NCI-H1930 (cell line): ENCODE results near the gene FKBP1C.
"Not testable (repeated sequence)": the region's sequence is repeated elsewhere in the genome, so short reads cannot be mapped to it uniquely, and the experiment has no call there.

ENCODE experiments used
- DNase-seq, 2 experiments: peaks; one replicate each; lab custom pipeline; 2025; lab: John Stamatoyannopoulos, UW

The FKBP1C gene

GRCh38 chr6:63211343-63211742 lies at the start of gene FKBP1C:
FKBP1C (plus strand) TSS chr6:63211469.
- not testable (repeated sequence) for DNase-seq

DNA sequence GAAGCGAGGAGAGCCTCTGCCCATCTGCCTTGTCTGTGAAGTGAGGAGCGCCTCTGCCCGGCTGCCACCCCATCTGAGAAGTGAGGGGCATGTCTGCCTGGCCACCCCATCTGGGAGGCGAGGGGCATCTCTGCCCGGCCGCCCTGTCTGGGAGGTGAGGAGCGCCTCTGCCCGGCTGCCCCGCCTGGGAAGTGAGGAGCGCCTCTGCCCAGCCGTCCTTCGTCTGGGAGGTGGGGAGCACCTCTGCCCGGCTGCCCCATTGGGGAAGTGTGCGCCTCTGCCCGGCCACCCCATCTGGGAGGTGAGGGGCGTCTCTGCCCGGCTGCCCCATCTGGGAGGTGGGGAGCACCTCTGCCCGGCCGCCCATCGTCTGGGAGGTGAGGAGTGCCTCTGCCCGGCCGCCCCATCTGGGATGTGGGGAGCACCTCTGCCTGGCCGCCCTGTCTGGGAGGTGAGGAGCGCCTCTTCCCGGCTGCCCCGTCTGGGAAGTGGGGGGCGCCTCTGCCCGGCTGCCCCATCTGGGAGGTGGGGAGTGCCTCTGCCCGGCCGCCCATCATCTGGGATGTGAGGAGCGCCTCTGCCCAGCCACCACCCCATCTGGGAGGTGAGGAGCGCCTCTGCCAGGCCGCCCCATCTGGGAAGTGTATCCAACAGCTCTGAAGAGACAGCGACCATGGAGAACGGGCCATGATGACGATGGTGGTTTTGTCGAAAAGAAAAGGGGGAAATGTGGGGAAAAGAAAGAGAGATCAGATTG lies 47.0 kb upstream of the FKBP1C start:
- DNase-seq, result not testable (repeated sequence)

GRCh38 chr6:63174173-63174572 lies 37.1 kb upstream of the FKBP1C start:
- no peak for DNase-seq

GRCh38 chr6:63176181-63176580 lies 35.1 kb upstream of the FKBP1C start:
- no peak for DNase-seq

- no peak for DNase-seq
These were observed 30.9 kb upstream of the FKBP1C start for GRCh38 chr6:63180367-63180766.

GRCh38 chr6:63186970-63187369 lies 24.3 kb upstream of the FKBP1C start:
- DNase-seq, result no peak

DNA sequence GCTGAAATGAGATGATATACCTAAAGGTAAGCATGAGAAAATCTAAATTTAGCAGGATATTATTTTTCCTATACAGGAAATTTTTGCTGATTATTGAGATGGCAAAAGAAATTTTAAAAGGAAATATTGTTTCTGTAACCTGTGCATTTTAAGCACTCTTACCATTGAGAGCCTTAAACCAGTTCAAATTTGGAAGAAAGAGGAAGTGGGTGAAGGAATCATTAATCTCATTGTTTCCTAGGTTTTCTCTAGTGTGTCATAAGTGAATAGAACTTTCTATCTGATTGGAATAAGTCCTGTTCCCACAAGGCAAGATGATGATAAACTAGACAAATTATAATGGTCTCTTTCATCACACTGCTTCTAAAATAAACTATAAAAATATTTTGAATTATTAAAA lies 22.4 kb upstream of the FKBP1C start:
- DNase-seq, result no peak

GRCh38 chr6:63193324-63193723 lies 17.9 kb upstream of the FKBP1C start:
- no peak for DNase-seq

DNA sequence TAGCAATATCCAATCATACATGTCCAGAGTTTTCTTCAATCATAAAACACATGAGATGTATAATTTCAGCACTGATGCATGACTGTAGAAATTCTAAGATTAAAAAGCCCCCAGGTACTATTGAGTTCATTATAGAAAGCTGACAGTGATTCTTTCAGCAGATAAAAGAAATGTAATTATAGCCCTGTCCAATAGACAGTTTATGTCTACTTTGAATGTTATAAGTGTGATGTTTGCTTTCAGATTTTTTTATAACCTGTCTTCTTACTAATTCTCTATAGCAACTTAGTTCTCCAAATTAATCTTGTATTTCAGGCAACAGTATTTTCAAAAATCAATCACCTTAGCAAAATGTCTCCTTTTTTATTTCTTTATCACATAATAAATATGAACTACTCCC lies 13.5 kb upstream of the FKBP1C start:
- no peak for DNase-seq

DNA sequence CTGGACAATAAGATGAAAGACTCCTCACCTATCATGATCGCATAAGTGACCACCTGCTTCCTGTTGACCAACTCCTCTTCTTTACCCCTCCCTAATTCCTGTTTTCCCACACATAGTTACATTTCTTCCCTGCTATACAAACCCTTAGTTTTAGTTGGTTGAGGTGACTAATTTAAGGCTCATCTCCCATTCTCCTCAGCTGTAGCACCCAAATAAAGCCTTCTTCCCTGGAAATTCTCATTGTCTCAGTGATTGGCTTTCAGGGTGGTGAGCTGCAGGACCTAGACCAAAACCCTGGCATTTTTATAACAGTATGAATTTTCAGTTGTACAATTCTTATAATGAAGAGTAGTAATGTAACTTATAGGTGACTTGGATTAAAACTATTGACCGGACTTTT lies 2.1 kb downstream of the FKBP1C start:
- no peak for DNase-seq

GRCh38 chr6:63214816-63215215 lies 3.5 kb downstream of the FKBP1C start:
- no peak for DNase-seq

- DNase-seq, result no peak
These were observed 12.9 kb downstream of the FKBP1C start for GRCh38 chr6:63224179-63224578.

GRCh38 chr6:63225987-63226386 lies 14.7 kb downstream of the FKBP1C start:
- DNase-seq, result not testable (repeated sequence)

DNA sequence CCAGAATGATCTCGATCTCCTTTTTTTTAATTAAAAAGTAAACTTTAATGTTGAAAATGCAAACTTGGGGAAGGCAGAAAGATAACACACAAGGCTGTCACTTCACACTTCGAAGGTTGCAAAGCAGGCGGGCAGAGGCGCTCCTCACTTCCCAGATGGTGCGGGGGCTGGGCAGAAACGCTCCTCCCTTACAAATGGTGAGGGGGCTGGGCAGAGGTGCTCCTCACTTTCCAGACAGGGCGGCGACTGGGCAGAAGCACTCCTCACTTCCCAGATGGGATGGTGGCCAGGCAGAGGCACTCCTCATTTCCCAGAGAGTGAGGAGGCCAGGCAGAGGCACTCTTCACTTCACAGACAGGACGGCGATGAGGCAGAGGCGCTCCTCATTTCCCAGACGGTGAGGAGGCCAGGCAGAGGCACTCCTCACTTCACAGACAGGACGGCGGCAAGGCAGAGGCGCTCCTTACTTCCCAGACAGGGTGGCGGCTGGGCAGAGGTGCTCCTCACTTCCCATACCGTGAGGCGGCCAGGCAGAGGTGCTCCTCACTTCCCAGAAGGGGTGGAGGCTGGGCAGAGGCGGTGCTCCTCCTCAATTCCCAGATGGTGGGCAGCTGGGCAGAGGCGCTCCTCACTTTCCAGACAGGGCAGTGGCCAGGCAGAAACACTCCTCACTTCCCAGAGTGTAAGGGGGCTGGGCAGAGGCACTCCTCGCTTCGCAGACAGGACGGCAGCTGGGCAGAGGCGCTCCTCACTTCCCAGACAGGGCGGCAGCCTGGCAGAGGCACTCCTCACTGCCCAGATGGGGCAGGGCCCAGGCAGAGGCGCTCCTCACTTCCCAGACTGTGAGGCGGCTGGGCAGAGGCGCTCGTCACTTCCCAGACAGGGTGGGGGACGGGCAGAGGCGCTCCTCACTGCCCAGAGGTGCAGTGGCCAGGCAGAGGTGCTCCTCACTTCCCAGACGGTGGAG lies 16.9 kb downstream of the FKBP1C start:
- DNase-seq, result not testable (repeated sequence)

DNA sequence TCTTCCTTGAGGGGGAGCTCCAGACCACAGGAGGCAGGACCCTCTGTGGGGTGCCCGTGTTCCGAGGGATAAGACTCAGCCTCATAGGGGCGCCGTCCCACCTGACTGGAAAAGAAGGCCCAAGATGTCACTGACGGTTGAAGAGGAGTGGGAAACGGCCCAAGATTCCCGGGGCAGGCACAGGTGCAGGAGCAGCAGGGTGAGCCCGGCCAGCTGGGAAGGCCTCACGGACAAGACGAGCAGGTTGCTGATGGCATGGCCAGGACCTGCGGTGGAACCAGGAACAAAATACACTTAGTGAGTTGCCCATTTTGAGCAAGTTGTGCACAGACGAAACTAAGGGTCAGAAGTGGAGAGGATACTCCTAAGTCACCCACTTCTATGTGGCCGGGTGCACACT lies 18.8 kb downstream of the FKBP1C start:
- not testable (repeated sequence) for DNase-seq

GRCh38 chr6:63230511-63230910 lies 19.2 kb downstream of the FKBP1C start:
- not testable (repeated sequence) for DNase-seq

- no peak for DNase-seq
These were observed 25.1 kb downstream of the FKBP1C start for GRCh38 chr6:63236398-63236817.

GRCh38 chr6:63245420-63245819 lies 34.2 kb downstream of the FKBP1C start:
- DNase-seq, result no peak

DNA sequence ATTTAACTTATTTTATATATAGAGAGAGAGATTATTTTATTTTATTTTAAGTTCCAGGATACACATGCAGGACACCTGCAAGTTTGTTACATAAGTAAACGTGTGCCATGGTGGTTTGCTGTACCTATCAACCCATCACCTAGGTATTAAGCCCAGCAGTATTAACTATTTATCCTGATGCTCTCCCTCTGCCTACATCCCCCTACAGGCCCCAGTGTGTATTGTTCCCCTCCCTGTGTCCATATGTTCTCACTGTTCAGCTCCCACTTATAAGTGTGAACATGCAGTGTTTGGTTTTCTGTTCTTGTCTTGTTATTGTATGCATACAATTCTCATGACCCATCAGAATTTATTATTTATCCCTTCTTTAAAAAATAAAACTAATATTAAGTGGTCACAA lies 34.6 kb downstream of the FKBP1C start:
- DNase-seq, result no peak

DNA sequence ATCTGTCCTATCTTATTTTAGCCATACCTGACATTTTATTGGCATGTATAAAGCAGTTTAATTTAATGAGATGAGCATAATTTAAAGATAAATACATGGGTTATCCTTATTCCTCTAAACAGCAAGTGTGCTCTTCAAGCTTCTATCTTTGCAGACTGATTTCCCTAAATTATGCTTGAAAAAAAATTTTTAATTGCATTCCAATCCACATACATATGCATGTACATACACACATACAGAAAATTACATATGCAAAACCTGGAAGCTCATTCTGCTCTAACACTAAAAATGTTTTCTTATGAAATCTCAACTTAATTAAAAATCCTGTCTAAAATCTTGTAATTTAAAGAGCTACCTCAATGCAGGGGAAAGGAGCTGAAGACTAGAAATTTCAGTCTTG lies 35.3 kb downstream of the FKBP1C start:
- no peak for DNase-seq

DNA sequence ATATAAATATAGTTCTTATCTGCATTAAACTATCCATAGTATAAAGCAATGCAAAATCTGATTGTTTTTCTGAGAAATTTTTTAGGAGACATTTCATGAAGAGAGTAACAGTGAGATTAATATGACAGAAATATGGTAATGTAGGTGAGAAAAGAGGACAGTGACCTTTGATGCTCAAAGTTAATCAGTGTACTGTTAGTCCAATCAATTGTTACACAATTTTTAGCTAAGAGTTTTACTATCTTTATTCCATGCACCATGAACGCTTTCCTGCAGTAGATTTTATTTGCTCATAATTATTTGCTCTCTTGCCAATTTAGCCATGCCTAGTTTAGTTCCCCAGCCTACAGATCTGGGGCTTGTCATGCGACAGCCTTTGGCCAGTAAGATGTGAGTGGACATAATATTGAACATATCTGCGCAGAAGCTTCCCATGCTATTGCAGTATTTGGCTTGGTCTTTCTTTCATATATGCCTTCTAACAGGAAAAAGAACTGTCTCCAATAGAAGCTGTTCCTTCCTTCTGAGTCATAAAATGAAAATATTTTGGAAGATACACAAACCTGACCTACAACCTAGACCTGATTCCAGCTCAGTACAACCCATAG lies 38.7 kb downstream of the FKBP1C start:
- no peak for DNase-seq

GRCh38 chr6:63259153-63259552 lies 47.9 kb downstream of the FKBP1C start:
- no peak for DNase-seq

GRCh38 chr6:63261820-63262219 lies 50.6 kb downstream of the FKBP1C start:
- no peak for DNase-seq
